Measurements from ENCODE around the gene PET117. TPM values are rescaled to one million over a fixed set of nuclear protein-coding genes. Genes with fewer than 3 reads are reported as not detected.
"Not testable (repeated sequence)": the region's sequence is repeated elsewhere in the genome, so short reads cannot be mapped to it uniquely, and the experiment has no call there.

Gene PET117, protein sequence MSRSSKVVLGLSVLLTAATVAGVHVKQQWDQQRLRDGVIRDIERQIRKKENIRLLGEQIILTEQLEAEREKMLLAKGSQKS
- total RNA-seq, result 10 to 100 TPM; 11.5 to 14.7 (median 13.3) TPM

DNA sequence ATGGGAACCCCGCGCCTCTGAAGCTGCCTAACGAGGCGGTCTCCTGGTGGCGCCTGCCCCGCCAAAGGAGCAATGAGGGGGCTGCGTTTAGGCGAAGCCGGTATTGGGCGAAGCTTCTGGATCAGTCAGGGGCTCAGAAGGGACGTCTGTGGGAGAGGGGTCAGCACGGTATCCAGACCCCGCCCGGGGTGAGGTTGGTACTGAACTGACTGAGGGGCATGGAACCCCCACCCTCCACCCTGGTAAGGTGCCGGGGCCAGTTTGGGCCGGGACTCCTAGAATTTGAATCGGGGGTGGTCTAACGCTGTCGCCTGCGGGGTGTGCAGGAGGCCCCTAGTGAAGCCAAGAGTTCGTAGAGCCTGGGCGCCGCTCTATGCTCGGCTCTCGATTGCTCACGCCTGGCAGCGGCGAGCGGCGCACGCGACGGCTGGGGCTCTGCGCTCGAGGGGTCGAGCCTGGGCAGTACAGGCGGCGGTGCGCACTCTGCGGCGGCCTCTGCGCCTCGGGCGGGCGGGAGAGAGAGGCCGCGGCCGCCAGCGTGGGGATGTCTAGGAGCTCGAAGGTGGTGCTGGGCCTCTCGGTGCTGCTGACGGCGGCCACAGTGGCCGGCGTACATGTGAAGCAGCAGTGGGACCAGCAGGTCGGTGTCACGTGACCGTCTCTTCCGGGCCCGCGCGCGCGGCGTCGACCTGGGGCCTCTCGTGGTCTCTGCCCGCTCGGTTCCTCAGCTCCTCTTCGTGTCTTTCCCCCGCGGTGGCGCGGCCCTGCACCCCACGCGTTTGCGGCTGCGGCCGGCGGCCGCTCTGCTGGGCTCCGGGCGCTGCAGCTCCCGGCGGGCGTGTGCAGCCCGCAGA lies at the start of gene PET117, which contains the start of gene KAT14:
Gene PET117, plus strand, starts transcription at position 452 of the 854 bp plus-strand sequence. Its CDS starts 93 bp downstream, at position 545.
Gene KAT14, plus strand, starts transcription at position 452 of the 854 bp plus-strand sequence. CDS start 4,798 bp downstream, outside the sequence.
- intact Hi-C loops (cut with DNase I; ENCODE audit: low total_unique reads), result no loop called here
- WGBS, 2 donors, result 0 to 1% methylated on average over 28 to 54 of the region's 87 CpGs
- DNase-seq (ENCODE audit: low spot score in 2 of 2), result peak; percentile 80 to 97
- peak within 1 kb of the TSS; percentile 91 for H3K4me3 ChIP-seq (ENCODE audit: low read depth, poor library complexity, severe bottlenecking)
- TF ChIP-seq, protein P1, sequence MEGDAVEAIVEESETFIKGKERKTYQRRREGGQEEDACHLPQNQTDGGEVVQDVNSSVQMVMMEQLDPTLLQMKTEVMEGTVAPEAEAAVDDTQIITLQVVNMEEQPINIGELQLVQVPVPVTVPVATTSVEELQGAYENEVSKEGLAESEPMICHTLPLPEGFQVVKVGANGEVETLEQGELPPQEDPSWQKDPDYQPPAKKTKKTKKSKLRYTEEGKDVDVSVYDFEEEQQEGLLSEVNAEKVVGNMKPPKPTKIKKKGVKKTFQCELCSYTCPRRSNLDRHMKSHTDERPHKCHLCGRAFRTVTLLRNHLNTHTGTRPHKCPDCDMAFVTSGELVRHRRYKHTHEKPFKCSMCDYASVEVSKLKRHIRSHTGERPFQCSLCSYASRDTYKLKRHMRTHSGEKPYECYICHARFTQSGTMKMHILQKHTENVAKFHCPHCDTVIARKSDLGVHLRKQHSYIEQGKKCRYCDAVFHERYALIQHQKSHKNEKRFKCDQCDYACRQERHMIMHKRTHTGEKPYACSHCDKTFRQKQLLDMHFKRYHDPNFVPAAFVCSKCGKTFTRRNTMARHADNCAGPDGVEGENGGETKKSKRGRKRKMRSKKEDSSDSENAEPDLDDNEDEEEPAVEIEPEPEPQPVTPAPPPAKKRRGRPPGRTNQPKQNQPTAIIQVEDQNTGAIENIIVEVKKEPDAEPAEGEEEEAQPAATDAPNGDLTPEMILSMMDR (IDR thresholded peaks at IDR 0.05), result no peak
- no peak for TF ChIP-seq POLR2A (IDR thresholded peaks at IDR 0.05)

DNA sequence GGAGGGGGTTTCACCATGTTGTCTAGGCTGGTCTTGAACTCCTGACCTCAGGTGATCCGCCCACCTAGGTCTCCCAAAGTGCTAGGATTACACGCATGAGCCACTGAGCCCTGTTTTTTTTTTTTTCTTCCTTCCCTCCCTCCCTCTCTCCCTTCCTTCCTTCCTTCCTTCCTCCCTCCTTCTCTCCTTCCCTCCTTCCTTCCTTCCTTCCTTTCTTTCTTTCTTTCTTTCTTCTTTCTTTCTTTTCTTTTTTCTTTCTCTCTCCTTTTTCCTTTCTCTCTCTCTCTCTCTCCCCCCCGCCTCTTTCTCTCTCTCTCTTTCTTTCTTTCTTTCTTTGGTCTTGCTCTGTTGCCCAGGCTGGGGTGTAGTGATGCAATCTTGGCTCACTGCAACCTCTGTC lies 49.4 kb upstream of the PET117 start:
- 81 to 95% methylated on average over 3 of the region's 3 CpGs for WGBS, 2 donors
- intact Hi-C loops (cut with DNase I; ENCODE audit: low total_unique reads); DNase-seq (ENCODE audit: low spot score in 2 of 2); H3K4me3 ChIP-seq (ENCODE audit: low read depth, poor library complexity, severe bottlenecking): not testable (repeated sequence)

DNA sequence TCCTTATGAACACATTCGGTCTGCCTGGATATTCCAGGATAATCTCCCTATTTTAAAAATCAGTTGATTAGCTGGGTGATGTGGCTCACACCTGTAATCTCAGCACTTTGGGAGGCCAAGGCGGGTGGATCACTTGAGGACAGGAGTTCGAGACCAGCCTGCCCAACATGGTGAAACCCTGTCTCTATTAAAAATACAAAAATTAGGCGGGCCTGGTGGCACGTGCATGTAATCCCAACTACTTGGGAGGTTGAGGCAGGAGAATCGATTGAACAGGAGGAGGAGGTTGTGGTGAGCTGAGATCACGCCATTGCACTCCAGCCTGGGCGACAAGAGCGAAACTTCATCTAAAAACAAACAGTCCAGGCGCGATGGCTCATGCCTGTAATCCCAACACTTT lies 48.8 kb upstream of the PET117 start:
- DNase-seq (ENCODE audit: low spot score in 2 of 2), result peak in 1 of 2 donors; percentile 50
- 92 to 94% methylated on average over 11 of the region's 11 CpGs for WGBS, 2 donors
- H3K4me3 ChIP-seq (ENCODE audit: low read depth, poor library complexity, severe bottlenecking); intact Hi-C loops (cut with DNase I; ENCODE audit: low total_unique reads): not testable (repeated sequence)

DNA sequence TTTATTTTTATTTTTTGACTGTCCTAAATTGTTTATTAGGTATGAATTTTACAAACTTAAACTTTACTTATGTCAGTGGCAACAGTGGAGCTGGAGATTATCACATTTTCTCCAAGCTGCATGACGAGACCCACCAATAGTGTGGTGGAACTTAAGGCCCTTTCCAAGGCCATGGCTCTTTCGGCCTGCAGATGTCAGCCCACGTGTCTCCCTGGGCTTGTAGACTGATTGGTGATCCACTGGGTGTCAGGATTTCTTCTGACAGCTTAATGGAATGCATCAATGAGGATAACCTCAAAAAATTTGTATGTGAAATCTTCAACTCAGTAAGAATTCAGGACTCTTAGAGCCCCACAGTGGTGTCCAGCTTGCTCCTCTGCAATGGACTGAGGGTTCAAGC lies 47.6 kb upstream of the PET117 start:
- no peak for TF ChIP-seq POLR2A (IDR thresholded peaks at IDR 0.05)
- TF ChIP-seq, protein P1 (IDR thresholded peaks at IDR 0.05), result no peak
- peak in 1 of 2 donors; percentile 56 for DNase-seq (ENCODE audit: low spot score in 2 of 2)
- WGBS, 2 donors, result 39 to 70% methylated on average over 3 of the region's 3 CpGs
- intact Hi-C loops (cut with DNase I; ENCODE audit: low total_unique reads), result no loop called here
- H3K4me3 ChIP-seq (ENCODE audit: low read depth, poor library complexity, severe bottlenecking), result no peak overlapping the region

DNA sequence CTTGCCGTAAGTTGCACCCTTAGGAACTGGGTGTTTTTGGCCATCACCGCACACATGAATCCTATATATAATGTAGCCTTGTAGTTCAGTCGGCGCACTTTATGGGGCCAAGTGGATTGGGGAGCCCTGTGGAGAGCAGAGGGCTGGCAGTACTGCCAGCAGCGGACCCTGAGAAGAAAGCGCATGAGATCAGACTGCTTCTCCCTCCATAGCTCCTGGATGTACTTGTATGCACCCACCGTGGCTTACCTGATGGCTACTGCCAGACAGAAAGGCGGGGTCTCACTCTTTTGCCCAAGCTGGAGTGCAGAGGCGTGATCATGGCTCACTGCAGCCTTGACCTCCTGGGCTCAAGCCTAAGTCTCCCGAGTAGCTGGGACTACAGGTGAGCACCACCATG lies 47.2 kb upstream of the PET117 start:
- no peak for DNase-seq (ENCODE audit: low spot score in 2 of 2)
- 96 to 97% methylated on average over 9 to 10 of the region's 10 CpGs for WGBS, 2 donors
- TF ChIP-seq POLR2A (IDR thresholded peaks at IDR 0.05), result no peak
- TF ChIP-seq, protein P1 (IDR thresholded peaks at IDR 0.05), result no peak
- intact Hi-C loops (cut with DNase I; ENCODE audit: low total_unique reads), result no loop called here
- H3K4me3 ChIP-seq (ENCODE audit: low read depth, poor library complexity, severe bottlenecking), result no peak overlapping the region

DNA sequence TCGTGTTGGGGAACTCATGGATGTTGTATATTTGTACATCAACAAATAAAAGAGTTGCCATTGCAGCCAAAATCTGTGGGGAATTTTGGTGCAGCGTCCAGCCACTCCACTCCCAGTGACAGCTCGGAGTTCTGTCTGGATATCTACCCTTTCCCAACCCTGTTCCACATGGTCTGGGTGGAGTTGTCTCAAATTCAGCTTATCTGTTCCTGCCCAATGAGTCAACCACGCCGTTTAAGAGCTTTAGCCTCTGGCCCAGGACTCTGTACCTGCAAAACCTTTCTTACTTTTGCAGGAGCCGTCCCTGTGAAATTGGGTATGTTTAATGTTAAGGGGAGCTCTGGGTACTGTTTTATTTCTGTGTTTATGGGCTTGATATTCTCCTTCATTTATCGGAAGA lies 46.0 kb upstream of the PET117 start:
- WGBS, 2 donors, result 59 to 70% methylated on average over 7 of the region's 7 CpGs
- intact Hi-C loops (cut with DNase I; ENCODE audit: low total_unique reads), result no loop called here
- peak in 1 of 2 donors; percentile 29 for DNase-seq (ENCODE audit: low spot score in 2 of 2)
- TF ChIP-seq, protein P1 (IDR thresholded peaks at IDR 0.05), result no peak
- TF ChIP-seq POLR2A (IDR thresholded peaks at IDR 0.05), result no peak
- no peak overlapping the region for H3K4me3 ChIP-seq (ENCODE audit: low read depth, poor library complexity, severe bottlenecking)
